ENCODE data around the gene REPS2.

- no peak for TF ChIP-seq CTCF (conservative IDR thresholded peaks at IDR 0.05; ENCODE audit: low read depth, low read length)
- TF ChIP-seq EZH2 (IDR thresholded peaks at IDR 0.05; ENCODE audit: borderline replicate concordance, low read depth, low read length, poor library complexity, severe bottlenecking), result no peak
These were observed 27.5 kb upstream of the REPS2 start for GRCh38 chrX:16918979-16919378.

All from A673 (cell line).